Upper lobe of right lung (tissue), 1 donor: ENCODE data around the gene BET1L. TPM values are rescaled to one million over a fixed set of nuclear protein-coding genes. Genes with fewer than 3 reads are reported as not detected.

Experiments used
- ATAC-seq: fragments of 200-7000 bp; cut with Tn5 transposase; one replicate; pipeline ENCODE4 v1.9.1; 2020; ENCODE audit warnings: mild to moderate bottlenecking, moderate library complexity
- DNase-seq: peaks from one replicate; pipeline ENCODE4 v3.0.0-alpha.2; 2020
- H3K27ac ChIP-seq: fragments of 200-600 bp; one replicate; pipeline ENCODE4 v1.8.0; 2022
- H3K27me3 ChIP-seq: fragments of 200-600 bp; one replicate; pipeline ENCODE4 v1.8.0; 2022; ENCODE audit warnings: mild to moderate bottlenecking
- H3K36me3 ChIP-seq: fragments of 200-600 bp; one replicate; pipeline ENCODE4 v1.8.0; 2022
- H3K4me1 ChIP-seq: fragments of 200-600 bp; one replicate; pipeline ENCODE4 v1.8.0; 2022
- H3K4me3 ChIP-seq: fragments of 200-600 bp; one replicate; pipeline ENCODE4 v1.8.0; 2022; ENCODE audit warnings: mild to moderate bottlenecking
- H3K9me3 ChIP-seq: fragments of 200-600 bp; one replicate; pipeline ENCODE4 v1.8.0; 2022
- intact Hi-C: fragments of 100-400 bp; cut with DNase I; formaldehyde crosslinking; loops from one replicate; pipeline ENCODE4 v1.11.0; 2022
- total RNA-seq: library from RNA; stranded (reverse); fragmentation: NEBNext Ultra II Directional; extraction: Animal tissue kit (Norgen Biotek cat#: 25700); gene quantifications from one replicate; pipeline ENCODE4 v1.2.1, GENCODE V29; 2021
- TF ChIP-seq, protein P1 (sequence below): fragments of 200-600 bp; IDR thresholded peaks from one replicate; pipeline ENCODE4 v1.8.0; 2022; ENCODE audit warnings: antibody characterized with exemption
- donor health status: DM: no; HTN: yes; CAD: no; lungs with severe emphysema.

Gene BET1L
- total RNA-seq, 1 donor from 2014 or later, result 57.9 TPM

DNA sequence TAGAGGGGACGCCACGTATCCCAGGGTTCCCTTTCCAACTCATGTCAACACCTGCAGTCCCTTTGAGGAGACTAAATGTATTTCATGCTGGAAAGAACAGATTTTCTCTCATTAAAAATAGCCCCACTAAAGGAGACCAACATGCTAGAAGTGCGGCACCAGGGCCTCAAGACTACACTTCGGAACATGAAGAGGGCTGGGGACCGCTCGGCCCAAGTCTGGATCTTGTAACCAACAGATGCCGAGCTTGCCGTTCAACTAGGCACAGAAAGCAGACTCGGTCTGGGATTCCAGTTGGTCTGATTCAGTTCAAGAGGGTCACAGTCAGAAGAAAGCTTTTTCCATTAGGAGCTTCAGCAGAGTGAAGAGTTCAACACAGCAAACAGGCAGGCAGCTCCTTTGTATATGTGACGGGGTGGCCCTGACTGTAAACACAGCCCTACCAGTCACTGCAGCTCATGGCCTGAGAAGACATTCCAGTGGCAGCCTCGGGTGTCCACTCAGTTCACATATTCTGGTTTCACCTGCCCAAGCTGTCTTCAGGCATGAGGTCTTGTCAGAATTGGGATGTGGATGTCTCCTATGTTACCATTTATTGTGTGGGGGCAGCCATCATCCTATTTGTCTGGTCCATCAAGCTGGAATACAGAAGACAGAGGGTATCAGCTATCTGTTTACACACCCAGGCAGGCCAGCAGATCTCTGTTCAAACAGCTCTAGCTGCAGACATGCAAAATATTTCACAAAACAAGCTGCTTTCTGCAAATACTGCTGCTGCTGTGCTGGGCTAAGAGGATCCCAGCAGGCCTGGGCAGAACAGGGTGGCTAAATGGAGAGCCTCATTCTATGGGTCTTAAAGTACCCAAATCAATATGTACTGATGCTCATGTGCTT lies 9.1 kb upstream of the BET1L start:
- DNase-seq (no peak), ATAC-seq (no peak)
- Histone ChIP-seq H3K27ac (no peak overlapping the region), H3K27me3 (no peaks in the 10 kb centered on the region), H3K9me3 (no peaks in the 10 kb centered on the region), H3K4me1 (no peaks in the 10 kb centered on the region), H3K36me3 (peaks cover 53% of the 10 kb centered on the region), H3K4me3 (no peak overlapping the region)
- intact Hi-C loops, result no loop called here
- TF ChIP-seq, protein P1, sequence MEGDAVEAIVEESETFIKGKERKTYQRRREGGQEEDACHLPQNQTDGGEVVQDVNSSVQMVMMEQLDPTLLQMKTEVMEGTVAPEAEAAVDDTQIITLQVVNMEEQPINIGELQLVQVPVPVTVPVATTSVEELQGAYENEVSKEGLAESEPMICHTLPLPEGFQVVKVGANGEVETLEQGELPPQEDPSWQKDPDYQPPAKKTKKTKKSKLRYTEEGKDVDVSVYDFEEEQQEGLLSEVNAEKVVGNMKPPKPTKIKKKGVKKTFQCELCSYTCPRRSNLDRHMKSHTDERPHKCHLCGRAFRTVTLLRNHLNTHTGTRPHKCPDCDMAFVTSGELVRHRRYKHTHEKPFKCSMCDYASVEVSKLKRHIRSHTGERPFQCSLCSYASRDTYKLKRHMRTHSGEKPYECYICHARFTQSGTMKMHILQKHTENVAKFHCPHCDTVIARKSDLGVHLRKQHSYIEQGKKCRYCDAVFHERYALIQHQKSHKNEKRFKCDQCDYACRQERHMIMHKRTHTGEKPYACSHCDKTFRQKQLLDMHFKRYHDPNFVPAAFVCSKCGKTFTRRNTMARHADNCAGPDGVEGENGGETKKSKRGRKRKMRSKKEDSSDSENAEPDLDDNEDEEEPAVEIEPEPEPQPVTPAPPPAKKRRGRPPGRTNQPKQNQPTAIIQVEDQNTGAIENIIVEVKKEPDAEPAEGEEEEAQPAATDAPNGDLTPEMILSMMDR, result no peak

DNA sequence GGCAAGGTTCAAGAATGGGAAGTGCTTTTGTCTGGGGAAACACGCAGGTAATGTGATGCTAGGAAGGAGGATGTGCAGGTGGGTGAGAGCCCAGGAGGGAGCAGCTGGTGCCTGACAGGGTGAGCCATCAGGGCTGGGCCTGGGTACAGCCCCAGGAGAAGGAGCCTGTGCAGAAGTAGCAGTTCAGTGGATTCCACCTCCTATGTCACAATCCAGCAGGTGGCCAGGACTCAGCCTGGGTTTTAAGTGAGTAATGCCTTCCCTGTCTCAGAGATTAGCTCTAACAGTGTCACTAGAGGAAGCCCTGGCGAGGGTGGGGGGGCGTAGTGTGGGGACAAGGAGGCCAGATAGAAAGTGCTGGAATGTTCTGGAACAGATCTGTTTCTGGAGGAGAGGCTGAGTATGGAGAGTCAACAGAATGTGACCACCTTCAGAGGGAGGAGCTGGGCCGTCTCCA lies 8.4 kb upstream of the BET1L start:
- DNase-seq, result no peak
- peak; percentile 7 for ATAC-seq
- Histone ChIP-seq H3K4me1 (peaks cover 3% of the 10 kb centered on the region), H3K36me3 (peaks cover 60% of the 10 kb centered on the region), H3K9me3 (no peaks in the 10 kb centered on the region), H3K4me3 (no peak overlapping the region), H3K27ac (no peak overlapping the region), H3K27me3 (no peaks in the 10 kb centered on the region)
- TF ChIP-seq, protein P1, result no peak
- intact Hi-C loops, result no loop called here

DNA sequence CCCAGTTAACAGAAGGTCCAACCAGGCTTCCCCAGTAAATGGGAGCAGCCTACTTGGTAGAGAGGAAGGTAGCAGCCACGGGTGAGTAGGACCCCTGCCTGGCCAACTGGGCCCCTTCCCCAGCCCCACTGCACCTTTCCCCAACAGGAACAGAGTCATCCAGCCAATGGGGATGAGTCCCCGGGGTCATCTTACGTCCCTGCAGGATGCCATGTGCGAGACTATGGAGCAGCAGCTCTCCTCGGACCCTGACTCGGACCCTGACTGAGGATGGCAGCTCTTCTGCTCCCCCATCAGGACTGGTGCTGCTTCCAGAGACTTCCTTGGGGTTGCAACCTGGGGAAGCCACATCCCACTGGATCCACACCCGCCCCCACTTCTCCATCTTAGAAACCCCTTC lies 6.9 kb upstream of the BET1L start:
- TF ChIP-seq, protein P1, result no peak
- DNase-seq, result no peak

DNA sequence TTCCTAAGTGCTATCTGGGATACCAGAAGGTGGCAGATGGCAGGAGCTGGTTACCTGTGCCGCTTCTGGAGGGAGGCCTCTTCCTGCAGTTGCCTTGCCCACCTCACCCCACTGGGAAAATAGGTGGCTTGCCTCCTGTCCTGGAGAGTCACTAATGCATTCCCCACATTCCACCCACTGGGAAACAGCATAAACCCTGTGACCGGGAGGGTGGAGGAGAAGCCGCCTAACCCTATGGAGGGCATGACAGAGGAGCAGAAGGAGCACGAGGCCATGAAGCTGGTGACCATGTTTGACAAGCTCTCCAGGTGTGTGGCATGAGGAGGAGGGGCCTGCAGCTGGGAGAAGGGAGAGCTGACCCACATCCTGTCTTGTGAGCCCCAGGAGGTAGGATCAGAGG lies 5.9 kb upstream of the BET1L start:
- DNase-seq, result no peak
- no peaks in the 10 kb centered on the region for H3K9me3 ChIP-seq
- H3K27ac ChIP-seq, result no peak overlapping the region
- peaks cover 65% of the 10 kb centered on the region for H3K36me3 ChIP-seq
- H3K4me1 ChIP-seq, result peaks cover 19% of the 10 kb centered on the region
- no peak for ATAC-seq
- H3K27me3 ChIP-seq, result no peaks in the 10 kb centered on the region
- no peak overlapping the region for H3K4me3 ChIP-seq
- TF ChIP-seq, protein P1, result no peak
- intact Hi-C loops, result no loop called here

More for the DNA sequence above, 6.9 kb upstream of the BET1L start:
- H3K9me3 ChIP-seq, result no peaks in the 10 kb centered on the region
- intact Hi-C loops, result no loop called here
- no peaks in the 10 kb centered on the region for H3K27me3 ChIP-seq
- peaks cover 19% of the 10 kb centered on the region for H3K4me1 ChIP-seq
- no peak for ATAC-seq
- H3K36me3 ChIP-seq, result peaks cover 72% of the 10 kb centered on the region
- no peak overlapping the region for H3K4me3 ChIP-seq
- no peak overlapping the region for H3K27ac ChIP-seq

DNA sequence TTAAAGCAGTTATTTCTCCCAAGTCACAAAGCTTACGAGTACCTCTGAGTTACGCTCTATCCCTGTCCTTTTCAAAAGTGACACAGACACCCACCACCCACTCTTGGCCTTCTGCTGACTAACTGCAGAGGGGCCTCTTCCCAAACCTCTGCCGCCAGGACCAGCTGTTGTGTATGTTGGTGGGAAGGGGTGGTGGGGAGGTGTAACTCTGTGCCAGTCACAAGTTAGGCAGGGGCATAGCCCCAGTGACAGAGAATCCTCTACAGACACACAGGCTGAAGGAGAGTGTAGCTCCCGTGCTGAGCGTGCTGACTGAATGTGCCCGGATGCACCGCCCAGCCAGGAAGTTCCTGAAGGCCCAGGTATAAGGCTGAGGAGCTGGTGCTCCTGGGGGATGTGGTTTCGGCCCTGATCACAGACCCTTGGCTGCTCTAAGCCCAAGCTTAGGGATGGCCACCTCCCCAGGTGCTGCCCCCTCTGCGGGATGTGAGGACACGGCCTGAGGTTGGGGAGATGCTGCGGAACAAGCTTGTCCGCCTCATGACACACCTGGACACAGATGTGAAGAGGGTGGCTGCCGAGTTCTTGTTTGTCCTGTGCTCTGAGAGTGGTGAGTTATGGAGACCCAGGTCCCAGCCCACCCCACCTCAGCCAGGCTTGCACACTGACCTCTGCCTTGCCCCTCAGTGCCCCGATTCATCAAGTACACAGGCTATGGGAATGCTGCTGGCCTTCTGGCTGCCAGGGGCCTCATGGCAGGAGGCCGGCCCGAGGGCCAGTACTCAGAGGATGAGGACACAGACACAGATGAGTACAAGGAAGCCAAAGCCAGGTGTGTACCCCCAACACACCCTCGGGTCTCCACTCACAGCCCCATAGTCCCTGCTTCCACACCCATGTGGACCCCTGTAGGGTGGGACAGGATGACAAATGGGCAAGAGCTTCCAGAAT lies 5.2 kb upstream of the BET1L start:
- peaks cover 19% of the 10 kb centered on the region for H3K4me1 ChIP-seq
- peak; percentile 59 for DNase-seq
- H3K4me3 ChIP-seq, result no peak overlapping the region
- no peaks in the 10 kb centered on the region for H3K9me3 ChIP-seq
- TF ChIP-seq, protein P1, result no peak
- peaks cover 65% of the 10 kb centered on the region for H3K36me3 ChIP-seq
- H3K27ac ChIP-seq, result no peak overlapping the region
- no peak for ATAC-seq
- intact Hi-C loops, result no loop called here
- H3K27me3 ChIP-seq, result no peaks in the 10 kb centered on the region
